ENCODE measurements around the gene INPP4B.
"Not testable (repeated sequence)": the region's sequence is repeated elsewhere in the genome, so short reads cannot be mapped to it uniquely, and the experiment has no call there.

The INPP4B gene

GRCh38 chr4:142081025-142081424 lies 765.1 kb downstream of the INPP4B start:
- DNase-seq (ENCODE audit: low spot score) = no peak

- no peak for DNase-seq (ENCODE audit: low spot score)
Measured at GRCh38 chr4:142079959-142080358, 766.1 kb downstream of the INPP4B start.

- no peak for DNase-seq (ENCODE audit: low spot score)
Measured at GRCh38 chr4:142077048-142077447, 769.1 kb downstream of the INPP4B start.

GRCh38 chr4:142068304-142068703 lies 777.8 kb downstream of the INPP4B start:
- DNase-seq (ENCODE audit: low spot score) = not testable (repeated sequence)

- DNase-seq (ENCODE audit: low spot score) = not testable (repeated sequence)
Measured at GRCh38 chr4:142066562-142066961, 779.5 kb downstream of the INPP4B start.

GRCh38 chr4:142065086-142065647 lies 780.9 kb downstream of the INPP4B start:
- no peak for DNase-seq (ENCODE audit: low spot score)

GRCh38 chr4:142064181-142064580 lies 781.9 kb downstream of the INPP4B start:
- no peak for DNase-seq (ENCODE audit: low spot score)

- no peak for DNase-seq (ENCODE audit: low spot score)
Measured at GRCh38 chr4:142045996-142046395, 800.1 kb downstream of the INPP4B start.

GRCh38 chr4:142044271-142044670 lies 801.8 kb downstream of the INPP4B start:
- no peak for DNase-seq (ENCODE audit: low spot score)

- no peak for DNase-seq (ENCODE audit: low spot score)
Measured at GRCh38 chr4:142043509-142043908, 802.6 kb downstream of the INPP4B start.

GRCh38 chr4:142041788-142042187 lies 804.3 kb downstream of the INPP4B start:
- DNase-seq (ENCODE audit: low spot score) = no peak

GRCh38 chr4:142040043-142040442 lies 806.1 kb downstream of the INPP4B start:
- no peak for DNase-seq (ENCODE audit: low spot score)

- DNase-seq (ENCODE audit: low spot score) = no peak
Measured at GRCh38 chr4:142036795-142037583, 809.1 kb downstream of the INPP4B start.

- no peak for DNase-seq (ENCODE audit: low spot score)
Measured at GRCh38 chr4:142035566-142035965, 810.5 kb downstream of the INPP4B start.

GRCh38 chr4:142034101-142034500 lies 812.0 kb downstream of the INPP4B start:
- no peak for DNase-seq (ENCODE audit: low spot score)

- no peak for DNase-seq (ENCODE audit: low spot score)
Measured at GRCh38 chr4:142030010-142030409, 816.1 kb downstream of the INPP4B start.

- DNase-seq (ENCODE audit: low spot score) = no peak
Measured at GRCh38 chr4:142021761-142022160, 824.3 kb downstream of the INPP4B start.

- DNase-seq (ENCODE audit: low spot score) = no peak
Measured at GRCh38 chr4:142021181-142021580, 824.9 kb downstream of the INPP4B start.

GRCh38 chr4:142016031-142016430 lies 830.1 kb downstream of the INPP4B start:
- DNase-seq (ENCODE audit: low spot score) = no peak

- DNase-seq (ENCODE audit: low spot score) = no peak
Measured at GRCh38 chr4:142009751-142010150, 836.4 kb downstream of the INPP4B start.

- no peak for DNase-seq (ENCODE audit: low spot score)
Measured at GRCh38 chr4:142005519-142005918, 840.6 kb downstream of the INPP4B start.

- DNase-seq (ENCODE audit: low spot score) = no peak
Measured at GRCh38 chr4:141999446-142000143, 846.5 kb downstream of the INPP4B start.

- DNase-seq (ENCODE audit: low spot score) = no peak
Measured at GRCh38 chr4:141995056-141995455, 851.0 kb downstream of the INPP4B start.

Data from COLO829 (cell line).